Fibroblast of skin of left biceps (primary cell): ENCODE data around the gene TTBK1.

ENCODE experiments used
- DNase-seq, 2 experiments: peaks; one replicate each; pipeline ENCODE4 v3.0.0-alpha.2; 2013; ENCODE audit warnings: low read depth in 2 of 2

The TTBK1 gene

DNA sequence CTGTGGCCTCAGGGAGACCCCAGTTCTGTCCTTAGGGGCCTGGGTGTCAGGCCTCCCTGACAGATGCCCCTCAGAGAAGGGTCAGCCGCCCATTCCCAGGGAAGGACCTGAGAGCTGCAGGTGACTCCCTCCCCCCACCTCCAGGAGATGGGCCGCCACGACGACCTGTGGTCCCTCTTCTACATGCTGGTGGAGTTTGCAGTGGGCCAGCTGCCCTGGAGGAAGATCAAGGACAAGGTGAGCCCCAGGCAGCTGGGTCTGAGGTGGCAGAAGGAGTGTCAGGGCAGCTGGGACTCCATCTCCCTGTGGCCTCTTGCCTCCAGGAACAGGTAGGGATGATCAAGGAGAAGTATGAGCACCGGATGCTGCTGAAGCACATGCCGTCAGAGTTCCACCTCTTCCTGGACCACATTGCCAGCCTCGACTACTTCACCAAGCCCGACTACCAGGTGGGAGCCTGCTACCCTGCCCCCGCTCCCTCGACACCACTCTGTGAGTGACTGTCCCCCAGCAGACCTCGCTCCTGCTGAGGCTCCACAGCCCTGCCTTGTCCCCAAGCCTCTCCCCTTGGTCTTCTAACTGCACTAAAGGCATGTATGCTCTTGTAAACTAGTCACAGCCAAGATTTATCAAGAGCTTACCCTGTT is 12.2 kb downstream of the TTBK1 start:
- no peak for DNase-seq

- DNase-seq, result no peak
Measured at GRCh38 chr6:43256670-43257366, 13.5 kb downstream of the TTBK1 start.

DNA sequence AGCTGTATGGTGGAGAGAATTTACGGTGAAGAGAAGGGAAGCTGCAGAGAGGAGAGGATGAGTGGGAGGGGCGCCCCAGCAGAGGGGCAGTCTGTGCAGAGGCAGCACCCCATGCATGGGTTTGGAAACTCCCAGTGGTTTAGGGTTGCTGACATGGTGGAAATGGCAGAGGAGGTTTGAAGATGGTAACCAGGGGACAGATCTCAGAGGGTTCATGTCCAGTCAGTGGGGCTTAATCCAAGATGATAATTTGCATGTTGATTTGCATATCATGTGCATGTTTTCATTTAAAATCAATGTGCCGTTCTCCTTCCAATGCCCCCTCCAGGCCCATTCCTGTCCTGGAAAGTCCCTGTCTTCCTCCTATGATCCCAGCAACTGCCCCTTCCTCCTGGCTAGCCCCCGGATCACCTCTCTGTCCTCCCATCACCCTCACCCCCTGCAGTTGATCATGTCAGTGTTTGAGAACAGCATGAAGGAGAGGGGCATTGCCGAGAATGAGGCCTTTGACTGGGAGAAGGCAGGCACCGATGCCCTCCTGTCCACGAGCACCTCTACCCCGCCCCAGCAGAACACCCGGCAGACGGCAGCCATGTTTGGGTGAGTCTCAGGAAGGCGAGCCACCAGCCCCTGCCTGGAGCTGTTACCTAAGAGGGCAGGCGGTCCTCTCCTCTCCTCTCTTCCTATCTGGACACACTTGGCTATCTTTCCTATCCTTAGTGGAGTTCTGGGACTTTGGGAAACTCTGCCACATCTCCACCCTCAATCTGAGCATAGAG is 14.3 kb downstream of the TTBK1 start:
- DNase-seq, result no peak

DNA sequence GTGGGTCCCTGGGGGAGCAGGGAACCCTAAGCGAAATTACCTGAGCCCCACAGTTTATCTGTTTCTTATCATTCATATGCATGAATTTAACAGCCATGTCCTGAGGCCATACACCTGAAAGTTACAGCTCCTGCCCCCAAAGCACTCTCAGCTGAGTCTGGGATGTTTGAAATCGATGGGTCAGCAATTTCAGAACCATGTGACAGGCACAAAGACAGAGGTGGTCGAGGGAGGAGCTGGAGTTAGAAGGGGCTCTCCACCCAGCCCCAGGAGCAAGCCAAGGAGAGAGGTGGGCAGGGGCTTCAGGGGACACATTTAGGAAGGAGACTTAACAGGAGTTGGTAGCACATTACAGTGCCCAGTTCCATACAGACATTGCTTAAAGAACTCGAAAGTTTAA is 14.9 kb downstream of the TTBK1 start:
- DNase-seq, result no peak

- no peak for DNase-seq
Measured at GRCh38 chr6:43258807-43259686, 15.8 kb downstream of the TTBK1 start.

GRCh38 chr6:43260791-43261190 is 17.5 kb downstream of the TTBK1 start:
- DNase-seq, result no peak

DNA sequence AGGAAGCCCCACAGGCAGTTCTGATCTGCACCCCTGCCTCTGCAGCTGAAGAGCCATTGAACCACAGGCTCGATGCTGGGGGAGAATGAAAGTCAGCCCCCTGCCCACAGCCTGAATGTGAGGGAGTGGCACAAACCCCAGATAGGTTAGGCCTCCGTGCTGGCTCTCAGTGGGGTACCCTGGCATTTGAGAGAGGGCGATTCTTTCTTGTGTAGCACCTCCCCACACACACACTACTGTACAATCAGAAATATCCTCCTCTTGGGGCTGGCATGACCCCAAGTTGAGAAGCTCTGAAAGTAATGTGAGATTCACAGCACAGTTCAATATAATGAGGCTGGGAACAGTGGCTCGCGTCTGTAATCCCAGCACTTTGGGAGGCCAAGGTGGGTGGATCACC is 17.9 kb downstream of the TTBK1 start:
- DNase-seq, result no peak

DNA sequence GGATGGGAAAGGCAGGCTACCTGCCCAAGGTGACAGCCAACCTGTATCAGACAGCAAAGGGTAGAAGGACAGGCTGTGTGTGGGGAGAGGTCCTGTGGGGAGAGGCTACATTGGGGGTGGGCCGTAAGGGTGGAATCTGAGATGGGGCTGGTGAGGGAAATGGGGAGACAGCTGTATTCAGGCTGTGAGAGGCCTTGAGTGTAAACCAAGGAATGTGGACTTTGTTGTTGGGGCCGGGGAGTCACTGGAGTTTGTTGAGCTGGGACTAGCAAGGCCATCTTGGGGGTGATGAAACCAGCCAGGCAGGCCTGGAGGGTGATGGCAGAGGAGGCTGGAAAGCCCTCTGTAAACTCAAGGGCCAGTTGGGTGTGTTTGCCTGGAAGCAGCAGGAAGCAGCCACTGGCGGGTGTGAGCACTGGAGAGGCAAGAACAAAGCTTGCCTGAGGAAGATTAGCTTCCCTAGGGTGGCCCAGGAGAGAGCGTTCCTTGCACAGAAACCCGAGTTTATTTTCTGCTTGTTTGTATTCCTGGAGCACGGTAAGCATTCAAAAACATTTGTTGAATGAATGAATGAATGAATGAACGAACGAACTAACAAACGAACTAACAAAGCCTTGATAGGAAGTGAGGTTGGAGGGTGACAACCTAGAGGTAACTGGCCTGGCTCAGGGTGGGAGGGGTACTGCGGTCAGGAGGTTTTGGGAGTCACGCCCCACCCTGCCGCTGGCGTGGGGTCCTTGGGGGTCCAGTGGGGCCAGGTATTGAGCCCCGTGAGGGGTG is 18.9 kb downstream of the TTBK1 start:
- no peak for DNase-seq

DNA sequence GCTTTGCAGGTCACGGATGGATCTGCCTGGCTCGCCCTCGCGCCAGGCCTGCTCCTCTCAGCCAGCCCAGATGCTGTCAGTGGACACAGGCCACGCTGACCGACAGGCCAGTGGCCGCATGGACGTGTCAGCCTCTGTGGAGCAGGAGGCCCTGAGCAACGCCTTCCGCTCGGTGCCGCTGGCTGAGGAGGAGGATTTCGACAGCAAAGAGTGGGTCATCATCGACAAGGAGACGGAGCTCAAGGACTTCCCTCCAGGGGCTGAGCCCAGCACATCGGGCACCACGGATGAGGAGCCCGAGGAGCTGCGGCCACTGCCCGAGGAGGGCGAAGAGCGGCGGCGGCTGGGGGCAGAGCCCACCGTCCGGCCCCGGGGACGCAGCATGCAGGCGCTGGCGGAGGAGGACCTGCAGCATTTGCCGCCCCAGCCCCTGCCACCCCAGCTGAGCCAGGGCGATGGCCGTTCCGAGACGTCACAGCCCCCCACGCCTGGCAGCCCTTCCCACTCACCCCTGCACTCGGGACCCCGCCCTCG is 19.6 kb downstream of the TTBK1 start:
- no peak for DNase-seq

GRCh38 chr6:43263314-43264178 is 20.3 kb downstream of the TTBK1 start:
- peak; percentile 17 to 21 for DNase-seq

- DNase-seq, result no peak
Measured at GRCh38 chr6:43264599-43265145, 21.4 kb downstream of the TTBK1 start.

GRCh38 chr6:43265564-43265963 is 22.3 kb downstream of the TTBK1 start:
- no peak for DNase-seq

DNA sequence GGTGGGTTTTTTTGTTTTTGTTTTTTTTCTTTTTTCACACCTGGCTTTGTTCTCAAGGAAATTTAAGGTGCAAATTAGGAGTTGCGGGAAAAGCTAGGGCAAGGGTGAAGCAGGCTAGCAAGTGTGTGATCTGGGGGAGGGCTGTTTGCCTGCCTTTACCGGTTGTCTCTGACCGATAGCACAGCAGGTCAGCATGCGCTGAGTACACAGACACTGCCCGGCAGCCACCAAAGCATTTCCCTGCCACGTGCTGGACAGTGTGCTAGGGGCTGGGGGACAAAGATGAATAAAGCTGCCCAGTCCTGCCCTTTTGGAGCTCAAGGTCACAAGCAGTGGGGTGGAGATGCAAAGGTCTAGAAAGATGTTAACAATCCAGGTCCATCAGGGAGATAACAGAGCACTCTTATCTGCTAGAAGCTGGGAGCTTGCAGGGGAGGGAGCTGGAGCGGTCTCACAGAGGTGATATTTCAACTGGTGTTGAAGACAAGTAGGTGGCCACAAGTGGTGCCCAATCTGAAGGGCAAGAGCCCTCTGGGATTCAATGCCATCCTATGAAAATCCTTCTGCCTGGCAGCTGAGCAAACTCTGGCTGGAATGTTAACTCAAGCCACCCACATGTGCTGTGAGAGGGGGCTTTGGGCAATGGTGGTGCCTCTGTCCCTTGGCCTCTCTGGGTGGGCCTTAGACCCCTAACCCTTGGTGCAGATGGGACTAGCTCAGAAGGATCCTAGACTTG is 24.5 kb downstream of the TTBK1 start:
- no peak for DNase-seq

GRCh38 chr6:43268355-43268700 is 25.0 kb downstream of the TTBK1 start:
- DNase-seq, result no peak

- no peak for DNase-seq
Measured at GRCh38 chr6:43268782-43269272, 25.5 kb downstream of the TTBK1 start.

DNA sequence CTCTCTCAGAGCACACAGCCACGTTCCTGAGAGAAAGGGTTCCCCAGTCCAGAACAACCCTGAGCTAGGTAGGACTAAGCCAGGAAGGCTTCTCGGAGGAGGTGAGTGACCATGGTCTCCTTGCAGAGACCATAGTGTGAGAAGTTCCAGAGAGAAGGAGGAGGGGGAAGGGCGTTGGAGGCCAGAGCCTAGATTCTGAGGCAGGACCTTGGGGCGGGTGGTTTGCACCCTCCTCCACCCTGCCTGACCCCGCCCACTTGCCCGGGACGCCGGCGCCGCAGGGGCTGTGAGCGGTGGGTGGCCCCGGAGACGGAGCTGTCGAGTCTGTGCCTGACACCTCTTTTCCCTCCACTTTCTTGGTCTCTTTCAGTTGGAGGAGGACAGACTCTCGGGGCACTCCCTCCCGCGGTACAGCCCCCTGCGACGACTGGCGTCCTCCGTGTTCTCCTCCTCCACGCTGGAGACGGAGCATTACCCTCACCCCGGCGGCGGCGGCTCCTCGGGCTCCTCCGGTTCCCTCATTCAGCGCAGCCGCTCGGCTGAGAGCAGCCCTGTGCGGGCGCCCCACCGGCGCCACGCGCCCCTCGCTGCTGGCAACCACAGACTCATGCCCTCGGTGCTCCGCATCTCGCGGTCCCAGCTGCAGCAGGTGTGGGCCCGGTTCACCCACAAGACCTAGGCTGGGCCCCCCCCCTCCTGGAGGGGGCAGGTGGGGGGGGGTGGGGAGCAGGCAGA is 26.2 kb downstream of the TTBK1 start:
- DNase-seq, result no peak

- no peak for DNase-seq
Measured at GRCh38 chr6:43271103-43271815, 28.0 kb downstream of the TTBK1 start.
